HG02970 (cell line): Measurements from ENCODE around the gene PODN.

Source experiments
- ATAC-seq: cut with Tn5 transposase; IDR thresholded peaks from one replicate; pipeline ENCODE4 v1.9.1; 2021; ENCODE audit warnings: mild to moderate bottlenecking, moderate library complexity, moderate number of reproducible peaks; ENCODE audit not compliant: unreplicated experiment, low FRiP score

Gene PODN

GRCh38 chr1:53086491-53087070 lies 24.6 kb downstream of the PODN start:
- ATAC-seq: no peak

GRCh38 chr1:53087332-53088285 lies 25.6 kb downstream of the PODN start:
- ATAC-seq: no peak

- ATAC-seq: no peak
These were observed 26.7 kb downstream of the PODN start for GRCh38 chr1:53088616-53089300.

- ATAC-seq: no peak
These were observed 27.6 kb downstream of the PODN start for GRCh38 chr1:53089478-53090226.

- ATAC-seq: no peak
These were observed 28.5 kb downstream of the PODN start for GRCh38 chr1:53090227-53091147.

GRCh38 chr1:53091841-53092645 lies 30.0 kb downstream of the PODN start:
- ATAC-seq: no peak

GRCh38 chr1:53092659-53093450 lies 30.8 kb downstream of the PODN start:
- ATAC-seq: no peak

- ATAC-seq: no peak
These were observed 31.4 kb downstream of the PODN start for GRCh38 chr1:53093451-53093754.

GRCh38 chr1:53093778-53094532 lies 31.9 kb downstream of the PODN start:
- no peak for ATAC-seq

GRCh38 chr1:53094533-53094919 lies 32.5 kb downstream of the PODN start:
- no peak for ATAC-seq

- ATAC-seq: no peak
These were observed 42.4 kb downstream of the PODN start for GRCh38 chr1:53104289-53104913.

- no peak for ATAC-seq
These were observed 45.1 kb downstream of the PODN start for GRCh38 chr1:53107090-53107489.

GRCh38 chr1:53107570-53108322 lies 45.7 kb downstream of the PODN start:
- ATAC-seq: no peak

GRCh38 chr1:53108646-53109580 lies 46.9 kb downstream of the PODN start:
- ATAC-seq: no peak

- ATAC-seq: no peak
These were observed 48.5 kb downstream of the PODN start for GRCh38 chr1:53110370-53111072.
